Measurements from ENCODE around the gene F2R.
"Not testable (repeated sequence)": the region's sequence is repeated elsewhere in the genome, so short reads cannot be mapped to it uniquely, and the experiment has no call there.

Gene F2R

GRCh38 chr5:76677849-76678472 is 38.0 kb upstream of the F2R start:
- Histone ChIP-seq H4K91ac (ENCODE audit: low read depth, low read length) (no peak overlapping the region), H3K9ac (ENCODE audit: low read length) (no peak overlapping the region), H4K12ac (ENCODE audit: low read depth, low read length) (no peak overlapping the region), H3K79me1 (ENCODE audit: low read length) (no peaks in the 10 kb centered on the region), H3K23ac (ENCODE audit: low read length) (no peak overlapping the region), H2BK5ac (ENCODE audit: low read depth, low read length, poor library complexity) (no peak overlapping the region), H3K36me3 (ENCODE audit: control insufficient read depth in 1 of 2, insufficient read depth in 2 of 2, low read length in 2 of 2) (no peaks in the 10 kb centered on the region), H2BK12ac (ENCODE audit: low read length) (no peak overlapping the region), H3K4ac (ENCODE audit: low read depth, low read length) (no peak overlapping the region), H2BK120ac (ENCODE audit: insufficient read depth, low read length, poor library complexity) (no peak overlapping the region), H3K27ac (ENCODE audit: low read depth, low read length) (no peak overlapping the region), H2AK5ac (ENCODE audit: low read length) (no peak overlapping the region), H3K18ac (ENCODE audit: low read length) (no peak overlapping the region), H3K27me3 (ENCODE audit: insufficient read depth, low read length) (no peaks in the 10 kb centered on the region), H3K9me3 (ENCODE audit: insufficient read depth, low read depth, low read length) (no peaks in the 10 kb centered on the region), H3K14ac (ENCODE audit: low read length) (no peak overlapping the region), H4K8ac (ENCODE audit: low read depth, low read length) (no peak overlapping the region), H3K79me2 (ENCODE audit: control insufficient read depth, insufficient read depth, low read length, poor library complexity) (no peaks in the 10 kb centered on the region), H3K4me1 (ENCODE audit: control insufficient read depth in 1 of 2, insufficient read depth in 2 of 2, low read length in 2 of 2) (no peaks in the 10 kb centered on the region), H3K4me3 (ENCODE audit: low read depth, low read length) (no peak overlapping the region), H3K4me2 (ENCODE audit: low read length) (no peak overlapping the region), H2AFZ (ENCODE audit: insufficient read depth, low read length, poor library complexity) (no peak overlapping the region)
- no peak for DNase-seq
- whole genome bisulfite sequencing (ENCODE audit: extremely low coverage, insufficient coverage, insufficient read length): no CpG with 5 or more reads among the region's 8 CpGs

- Histone ChIP-seq H3K4ac (ENCODE audit: low read depth, low read length) (no peak overlapping the region), H4K8ac (ENCODE audit: low read depth, low read length) (no peak overlapping the region), H3K18ac (ENCODE audit: low read length) (no peak overlapping the region), H3K4me3 (ENCODE audit: low read depth, low read length) (no peak overlapping the region), H3K14ac (ENCODE audit: low read length) (no peak overlapping the region), H2BK5ac (ENCODE audit: low read depth, low read length, poor library complexity) (no peak overlapping the region), H4K91ac (ENCODE audit: low read depth, low read length) (no peak overlapping the region), H3K79me1 (ENCODE audit: low read length) (no peaks in the 10 kb centered on the region), H2BK12ac (ENCODE audit: low read length) (no peak overlapping the region), H3K9ac (ENCODE audit: low read length) (no peak overlapping the region), H2BK120ac (ENCODE audit: insufficient read depth, low read length, poor library complexity) (no peak overlapping the region), H3K23ac (ENCODE audit: low read length) (no peak overlapping the region), H3K27me3 (ENCODE audit: insufficient read depth, low read length) (no peaks in the 10 kb centered on the region), H3K27ac (ENCODE audit: low read depth, low read length) (no peak overlapping the region), H3K4me2 (ENCODE audit: low read length) (no peak overlapping the region), H3K36me3 (ENCODE audit: control insufficient read depth in 1 of 2, insufficient read depth in 2 of 2, low read length in 2 of 2) (no peaks in the 10 kb centered on the region), H3K4me1 (ENCODE audit: control insufficient read depth in 1 of 2, insufficient read depth in 2 of 2, low read length in 2 of 2) (no peaks in the 10 kb centered on the region), H3K9me3 (ENCODE audit: insufficient read depth, low read depth, low read length) (no peaks in the 10 kb centered on the region), H3K79me2 (ENCODE audit: control insufficient read depth, insufficient read depth, low read length, poor library complexity) (no peaks in the 10 kb centered on the region), H4K12ac (ENCODE audit: low read depth, low read length) (no peak overlapping the region), H2AK5ac (ENCODE audit: low read length) (no peak overlapping the region), H2AFZ (ENCODE audit: insufficient read depth, low read length, poor library complexity) (no peak overlapping the region)
- WGBS (ENCODE audit: extremely low coverage, insufficient coverage, insufficient read length): no CpG with 5 or more reads among the region's 3 CpGs
- no peak for DNase-seq
These were observed 36.7 kb upstream of the F2R start for GRCh38 chr5:76679231-76679630.

GRCh38 chr5:76680826-76681225 is 35.1 kb upstream of the F2R start:
- DNase-seq; H2AK5ac ChIP-seq (ENCODE audit: low read length); H3K4me3 ChIP-seq (ENCODE audit: low read depth, low read length); H3K4me2 ChIP-seq (ENCODE audit: low read length); H3K27ac ChIP-seq (ENCODE audit: low read depth, low read length); H4K91ac ChIP-seq (ENCODE audit: low read depth, low read length); H3K9me3 ChIP-seq (ENCODE audit: insufficient read depth, low read depth, low read length); H3K4ac ChIP-seq (ENCODE audit: low read depth, low read length); H3K36me3 ChIP-seq (ENCODE audit: control insufficient read depth in 1 of 2, insufficient read depth in 2 of 2, low read length in 2 of 2); H3K27me3 ChIP-seq (ENCODE audit: insufficient read depth, low read length); H4K8ac ChIP-seq (ENCODE audit: low read depth, low read length); H3K79me1 ChIP-seq (ENCODE audit: low read length); H3K18ac ChIP-seq (ENCODE audit: low read length); H2BK12ac ChIP-seq (ENCODE audit: low read length); H4K12ac ChIP-seq (ENCODE audit: low read depth, low read length); H3K4me1 ChIP-seq (ENCODE audit: control insufficient read depth in 1 of 2, insufficient read depth in 2 of 2, low read length in 2 of 2); H3K14ac ChIP-seq (ENCODE audit: low read length); H2BK120ac ChIP-seq (ENCODE audit: insufficient read depth, low read length, poor library complexity); H2BK5ac ChIP-seq (ENCODE audit: low read depth, low read length, poor library complexity); H3K23ac ChIP-seq (ENCODE audit: low read length); H2AFZ ChIP-seq (ENCODE audit: insufficient read depth, low read length, poor library complexity); H3K9ac ChIP-seq (ENCODE audit: low read length); H3K79me2 ChIP-seq (ENCODE audit: control insufficient read depth, insufficient read depth, low read length, poor library complexity): not testable (repeated sequence)
- WGBS (ENCODE audit: extremely low coverage, insufficient coverage, insufficient read length): no CpG with 5 or more reads among the region's 4 CpGs

- Histone ChIP-seq H3K79me1 (ENCODE audit: low read length) (no peaks in the 10 kb centered on the region), H4K12ac (ENCODE audit: low read depth, low read length) (no peak overlapping the region), H3K23ac (ENCODE audit: low read length) (no peak overlapping the region), H3K27me3 (ENCODE audit: insufficient read depth, low read length) (no peaks in the 10 kb centered on the region), H3K4me2 (ENCODE audit: low read length) (no peak overlapping the region), H3K4me1 (ENCODE audit: control insufficient read depth in 1 of 2, insufficient read depth in 2 of 2, low read length in 2 of 2) (no peaks in the 10 kb centered on the region), H2BK5ac (ENCODE audit: low read depth, low read length, poor library complexity) (no peak overlapping the region), H2AFZ (ENCODE audit: insufficient read depth, low read length, poor library complexity) (no peak overlapping the region), H4K8ac (ENCODE audit: low read depth, low read length) (no peak overlapping the region), H3K4ac (ENCODE audit: low read depth, low read length) (no peak overlapping the region), H2BK12ac (ENCODE audit: low read length) (no peak overlapping the region), H2AK5ac (ENCODE audit: low read length) (no peak overlapping the region), H2BK120ac (ENCODE audit: insufficient read depth, low read length, poor library complexity) (no peak overlapping the region), H3K18ac (ENCODE audit: low read length) (no peak overlapping the region), H3K14ac (ENCODE audit: low read length) (no peak overlapping the region), H3K36me3 (ENCODE audit: control insufficient read depth in 1 of 2, insufficient read depth in 2 of 2, low read length in 2 of 2) (no peaks in the 10 kb centered on the region), H3K9ac (ENCODE audit: low read length) (no peak overlapping the region), H4K91ac (ENCODE audit: low read depth, low read length) (no peak overlapping the region), H3K27ac (ENCODE audit: low read depth, low read length) (no peak overlapping the region), H3K4me3 (ENCODE audit: low read depth, low read length) (no peak overlapping the region), H3K79me2 (ENCODE audit: control insufficient read depth, insufficient read depth, low read length, poor library complexity) (no peaks in the 10 kb centered on the region), H3K9me3 (ENCODE audit: insufficient read depth, low read depth, low read length) (no peaks in the 10 kb centered on the region)
- WGBS (ENCODE audit: extremely low coverage, insufficient coverage, insufficient read length): no CpG with 5 or more reads among the region's 4 CpGs
- DNase-seq: no peak
These were observed 34.6 kb upstream of the F2R start for GRCh38 chr5:76681287-76681686.

Data from trophoblast cell (in vitro differentiated cells and primary cell).